SU-DHL-6 (cell line): ENCODE results near the gene LEMD2.

Experiments used
- H2AFZ ChIP-seq: fragments of 200-600 bp; sonication (generic); 2 replicates; pipeline ENCODE4 v1.6.1; 2014; ENCODE audit warnings: low read depth, mild to moderate bottlenecking, moderate library complexity, mixed read lengths, antibody characterized with exemption, low read length; ENCODE audit not compliant: severe bottlenecking
- H3F3A ChIP-seq: fragments of 200-600 bp; shearing (Covaris generic); 2 replicates; pipeline ENCODE4 v1.6.0; 2016; ENCODE audit warnings: antibody characterized with exemption, mild to moderate bottlenecking; ENCODE audit not compliant: insufficient read depth
- H3K27ac ChIP-seq: fragments of 200-600 bp; sonication (generic); 2 replicates; pipeline ENCODE4 v1.5.1; 2016; ENCODE audit warnings: low read depth, mild to moderate bottlenecking, low read length, moderate library complexity, mixed read lengths
- H3K27me3 ChIP-seq: fragments of 200-600 bp; sonication (generic), shearing (Covaris generic); 2 replicates; pipeline ENCODE4 v1.6.0; 2014; ENCODE audit warnings: mild to moderate bottlenecking, low read length
- H3K36me3 ChIP-seq: fragments of 200-600 bp; sonication (generic); 2 replicates; pipeline ENCODE4 v1.6.1; 2014; ENCODE audit warnings: mild to moderate bottlenecking, low read length, mixed read lengths
- H3K4me2 ChIP-seq: fragments of 300-600, 200-600 bp; shearing (Covaris generic), sonication (generic); 2 replicates; pipeline ENCODE4 v1.6.0; 2014; ENCODE audit warnings: low read length, low read depth, mild to moderate bottlenecking; ENCODE audit not compliant: poor library complexity, severe bottlenecking
- H3K4me3 ChIP-seq: fragments of 200-600 bp; sonication (generic); 2 replicates; pipeline ENCODE4 v1.5.1; 2014; ENCODE audit warnings: antibody characterized with exemption, low read length, mild to moderate bottlenecking, mixed read lengths; ENCODE audit not compliant: insufficient read depth, poor library complexity, severe bottlenecking
- H3K79me2 ChIP-seq: fragments of 200-600 bp; sonication (generic); 2 replicates; pipeline ENCODE4 v1.6.1; 2014; ENCODE audit warnings: mild to moderate bottlenecking, low read length, moderate library complexity; ENCODE audit not compliant: insufficient read depth
- H3K9ac ChIP-seq: fragments of 200-600 bp; sonication (generic); 2 replicates; pipeline ENCODE4 v1.7.0; 2014; ENCODE audit warnings: mild to moderate bottlenecking, low read length
- H3K9me2 ChIP-seq: fragments of 200-600 bp; sonication (generic); replicated peaks from 2 replicates; pipeline ENCODE4 v1.6.1; 2014; ENCODE audit warnings: low read length; ENCODE audit not compliant: insufficient read depth
- H3K9me3 ChIP-seq: fragments of 200-600 bp; sonication (generic); 2 replicates; pipeline ENCODE4 v1.6.1; 2014; ENCODE audit warnings: low read length, mixed read lengths; ENCODE audit not compliant: insufficient read depth
- H4K20me1 ChIP-seq: fragments of 200-600 bp; sonication (generic); 2 replicates; pipeline ENCODE4 v1.6.1; 2014; ENCODE audit warnings: low read depth, mild to moderate bottlenecking, antibody characterized with exemption, low read length, moderate library complexity, mixed read lengths
- CTCF ChIP-seq: fragments of 200-600 bp; sonication (generic); IDR thresholded peaks from one replicate; pipeline ENCODE4 v1.5.1; 2017; ENCODE audit warnings: antibody characterized with exemption, mild to moderate bottlenecking, low read length, moderate library complexity; ENCODE audit not compliant: insufficient read depth, poor library complexity, severe bottlenecking
- EZH2phosphoT487 ChIP-seq: fragments of 200-600 bp; sonication (generic), shearing (Covaris generic); conservative IDR thresholded peaks from 2 replicates; pipeline ENCODE4 v1.6.1; 2018; ENCODE audit warnings: mild to moderate bottlenecking, antibody characterized with exemption, low read length, moderate library complexity, mixed read lengths

Gene LEMD2

GRCh38 chr6:33813246-33813904, 24.4 kb upstream of the LEMD2 start:
- no peak overlapping the region for H3K9ac ChIP-seq
- H3K9me3 ChIP-seq, result no peaks in the 10 kb centered on the region
- no peak overlapping the region for H3K4me3 ChIP-seq
- H3F3A ChIP-seq, result no peaks in the 10 kb centered on the region
- H3K4me2 ChIP-seq, result no peak overlapping the region
- no peak overlapping the region for H2AFZ ChIP-seq
- H4K20me1 ChIP-seq, result no peaks in the 10 kb centered on the region
- no peak overlapping the region for H3K27ac ChIP-seq
- no peaks in the 10 kb centered on the region for H3K36me3 ChIP-seq
- no peaks in the 10 kb centered on the region for H3K27me3 ChIP-seq
- TF ChIP-seq EZH2phosphoT487, result no peak
- no peak for TF ChIP-seq CTCF
- no peaks in the 10 kb centered on the region for H3K79me2 ChIP-seq
- H3K9me2 ChIP-seq, result no peaks in the 10 kb centered on the region

- Histone ChIP-seq H3K79me2 (no peaks in the 10 kb centered on the region), H3K4me3 (no peak overlapping the region), H3K27ac (no peak overlapping the region), H4K20me1 (no peaks in the 10 kb centered on the region), H3F3A (no peaks in the 10 kb centered on the region), H3K9me3 (no peaks in the 10 kb centered on the region), H3K4me2 (no peak overlapping the region), H3K9ac (no peak overlapping the region), H3K9me2 (no peaks in the 10 kb centered on the region), H3K36me3 (no peaks in the 10 kb centered on the region), H3K27me3 (no peaks in the 10 kb centered on the region), H2AFZ (no peak overlapping the region)
- no peak for TF ChIP-seq CTCF
Measured at GRCh38 chr6:33812669-33813068, 23.7 kb upstream of the LEMD2 start.

- no peaks in the 10 kb centered on the region for H3K79me2 ChIP-seq
Measured at GRCh38 chr6:33809594-33809993, 20.7 kb upstream of the LEMD2 start.

More at GRCh38 chr6:33809594-33809993, 20.7 kb upstream of the LEMD2 start:
- Histone ChIP-seq H4K20me1 (no peaks in the 10 kb centered on the region), H3K36me3 (no peaks in the 10 kb centered on the region), H2AFZ (no peak overlapping the region), H3K9me2 (no peaks in the 10 kb centered on the region), H3K9ac (no peak overlapping the region), H3K4me3 (no peak overlapping the region), H3K9me3 (no peaks in the 10 kb centered on the region), H3K27me3 (no peaks in the 10 kb centered on the region), H3K27ac (no peak overlapping the region), H3F3A (no peaks in the 10 kb centered on the region), H3K4me2 (no peak overlapping the region)
- TF ChIP-seq EZH2phosphoT487 (no peak), CTCF (no peak)
